HG02870 (cell line): Measurements from ENCODE around the gene CAMK2D.
"Not testable (repeated sequence)": the region's sequence is repeated elsewhere in the genome, so short reads cannot be mapped to it uniquely, and the experiment has no call there.

Source experiments
- ATAC-seq: cut with Tn5 transposase; IDR thresholded peaks from one replicate; pipeline ENCODE4 v1.9.1; 2021; ENCODE audit warnings: mild to moderate bottlenecking, moderate library complexity; ENCODE audit not compliant: unreplicated experiment

CAMK2D gene

DNA sequence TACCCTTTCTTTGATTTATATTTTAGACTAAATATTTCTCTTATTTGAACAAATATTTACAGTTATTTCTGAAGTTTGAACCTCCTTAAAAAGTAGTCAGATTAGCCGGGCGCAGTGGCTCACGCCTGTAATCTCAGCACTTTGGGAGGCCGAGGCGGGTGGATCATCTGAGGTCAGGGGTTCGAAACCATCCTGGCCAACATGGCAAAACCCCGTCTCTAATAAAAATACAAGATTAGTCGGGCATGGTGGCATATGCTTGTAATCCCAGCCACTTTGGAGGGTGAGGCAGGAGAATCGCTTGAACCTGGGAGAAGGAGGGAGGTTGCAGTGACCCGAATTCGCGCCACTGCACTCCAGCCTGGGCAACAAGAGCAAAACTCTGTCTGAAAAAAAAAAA, 2.4 kb upstream of the CAMK2D start:
- ATAC-seq, result not testable (repeated sequence)

DNA sequence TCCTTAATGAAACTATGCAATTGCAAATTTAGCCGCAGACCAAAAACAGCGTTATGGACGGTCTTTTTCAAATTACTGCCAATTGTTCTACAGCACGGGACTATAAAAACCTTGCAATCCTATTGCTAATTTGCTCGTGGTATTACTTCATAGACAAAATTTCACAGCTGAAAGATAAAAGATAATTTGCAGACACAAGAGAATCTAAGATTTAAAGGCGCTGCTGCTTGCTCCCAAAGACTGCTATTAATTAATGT, 1.4 kb upstream of the CAMK2D start:
- ATAC-seq, result no peak

DNA sequence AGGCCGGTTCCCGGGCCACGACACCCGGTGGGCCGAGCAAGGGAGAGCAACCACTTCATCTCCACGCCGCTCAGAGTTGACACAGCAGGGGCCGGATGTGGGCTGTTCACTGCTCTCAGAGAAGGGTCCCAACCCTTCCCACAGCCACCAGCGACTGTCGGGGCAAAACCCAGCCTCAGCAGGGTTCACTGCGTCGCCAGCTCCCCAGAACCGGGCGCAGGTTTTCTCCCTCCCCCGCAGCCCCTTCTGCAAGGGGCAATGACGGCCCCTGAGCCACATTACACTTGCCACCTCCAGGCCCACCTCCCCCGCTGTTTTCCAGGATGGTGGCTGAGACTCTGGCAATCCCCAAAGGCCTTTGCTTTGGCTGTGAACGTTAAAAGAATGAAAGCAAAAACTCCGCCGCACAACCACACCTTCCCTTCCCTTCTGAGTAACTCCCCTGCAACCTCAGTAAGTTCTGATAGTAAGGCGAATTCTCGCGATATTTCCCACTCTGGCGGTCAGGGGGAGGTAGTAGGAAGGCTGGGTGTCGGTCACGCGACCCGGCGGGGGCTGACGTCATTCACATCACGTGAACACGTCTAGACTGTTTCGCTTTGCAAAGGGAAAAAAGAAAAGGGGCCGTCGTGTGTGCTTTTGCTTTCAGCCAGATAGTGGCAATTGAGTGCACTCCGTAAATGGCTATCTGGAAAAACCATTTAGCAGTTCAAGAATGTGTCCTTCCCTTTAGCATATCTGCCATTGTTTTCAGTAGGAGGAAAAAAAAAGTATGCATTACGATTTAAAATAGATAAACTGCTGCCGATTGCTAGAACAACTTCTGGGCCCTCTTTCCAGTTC, 869 bp upstream of the CAMK2D start:
- ATAC-seq, result peak; percentile 65

DNA sequence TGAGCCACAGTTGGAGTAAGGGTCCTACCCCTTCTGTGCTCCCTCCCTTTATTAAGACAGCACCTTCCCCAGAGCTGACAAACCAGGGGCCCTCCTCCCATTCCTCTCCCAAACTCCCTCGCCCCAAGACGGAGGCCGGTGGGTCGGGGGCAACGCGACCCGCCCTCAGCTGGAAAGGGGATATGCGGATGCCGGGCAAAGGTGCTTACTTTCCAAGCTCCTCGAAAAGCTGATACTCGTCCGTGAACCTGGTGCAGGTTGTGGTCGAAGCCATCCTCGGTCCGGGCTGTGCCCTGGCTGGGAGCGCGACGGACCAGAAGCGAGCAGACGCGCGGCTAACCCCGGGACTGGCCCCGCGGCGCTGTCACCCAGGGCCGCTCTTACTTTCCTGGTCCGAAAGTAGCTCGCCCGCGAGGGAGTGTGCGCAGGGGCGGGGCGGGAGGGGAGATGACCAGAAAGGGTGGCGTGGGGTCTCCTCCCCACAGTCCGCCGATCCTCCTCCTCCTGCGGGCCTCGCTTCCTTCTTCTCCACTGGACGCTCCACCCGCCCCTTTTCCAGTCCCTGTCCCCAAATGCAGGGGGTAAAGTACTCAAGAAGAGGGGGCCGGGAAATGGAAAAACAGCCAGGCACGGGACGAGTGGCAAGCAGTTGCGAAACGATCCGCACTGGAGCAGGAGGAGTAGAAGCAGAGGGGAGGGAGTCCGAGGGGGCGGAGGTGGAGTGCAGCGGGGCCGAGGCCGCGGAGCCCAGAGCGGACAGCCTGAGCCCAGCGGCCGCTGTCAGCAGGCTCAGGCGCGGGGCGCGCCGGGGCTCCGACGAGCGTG, 531 bp downstream of the CAMK2D start:
- peak; percentile 24 for ATAC-seq

DNA sequence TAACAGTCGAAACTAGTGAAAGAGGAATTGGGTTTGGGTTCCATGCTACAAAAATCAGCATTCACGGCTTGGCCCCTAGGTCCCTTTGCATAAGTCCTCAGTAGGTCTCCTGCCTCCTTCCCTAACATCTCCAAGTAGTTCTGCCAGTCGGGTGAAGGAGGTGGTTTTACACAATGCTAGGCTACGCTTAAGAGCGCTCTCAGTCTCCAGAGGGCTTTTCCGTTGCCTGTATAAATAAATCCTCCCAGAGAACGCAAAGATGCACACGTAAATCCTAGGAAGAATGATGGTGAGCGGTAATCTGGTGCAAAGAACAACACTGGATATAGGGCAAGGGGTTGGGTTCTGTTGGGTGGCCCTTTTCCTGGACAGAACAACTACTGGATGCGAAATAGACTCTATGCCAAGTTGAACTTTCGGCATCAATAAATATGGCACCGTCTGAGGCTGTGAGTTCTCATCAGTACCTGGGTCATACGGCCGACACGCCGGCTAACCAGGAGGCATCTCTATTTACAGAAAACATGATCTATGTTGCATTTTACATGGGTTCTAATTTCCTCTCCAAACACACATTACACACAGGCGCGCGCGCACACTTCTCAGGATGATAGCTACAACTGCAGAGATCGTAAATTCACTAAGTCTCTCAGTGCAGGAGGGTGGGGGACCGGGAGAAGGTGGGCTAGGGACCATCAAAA, 1.3 kb downstream of the CAMK2D start:
- ATAC-seq, result no peak

DNA sequence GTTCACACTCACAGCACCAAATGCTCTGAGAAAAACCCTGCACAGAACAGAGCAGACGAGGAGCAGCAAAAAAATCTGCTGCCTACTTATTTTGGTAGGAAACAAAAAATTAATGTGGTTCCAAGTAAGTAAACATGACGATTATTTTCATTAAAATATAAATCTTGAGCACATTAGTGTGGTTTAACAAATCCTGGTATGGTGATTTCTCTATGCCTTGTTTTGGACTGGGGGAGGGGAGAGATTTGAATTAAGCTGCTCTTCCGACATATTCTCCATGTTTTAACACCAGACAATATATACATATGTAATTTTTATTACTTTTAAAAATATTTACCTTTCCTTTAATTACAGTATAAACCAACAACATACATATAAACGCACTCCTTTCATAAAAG, 1.8 kb downstream of the CAMK2D start:
- no peak for ATAC-seq

DNA sequence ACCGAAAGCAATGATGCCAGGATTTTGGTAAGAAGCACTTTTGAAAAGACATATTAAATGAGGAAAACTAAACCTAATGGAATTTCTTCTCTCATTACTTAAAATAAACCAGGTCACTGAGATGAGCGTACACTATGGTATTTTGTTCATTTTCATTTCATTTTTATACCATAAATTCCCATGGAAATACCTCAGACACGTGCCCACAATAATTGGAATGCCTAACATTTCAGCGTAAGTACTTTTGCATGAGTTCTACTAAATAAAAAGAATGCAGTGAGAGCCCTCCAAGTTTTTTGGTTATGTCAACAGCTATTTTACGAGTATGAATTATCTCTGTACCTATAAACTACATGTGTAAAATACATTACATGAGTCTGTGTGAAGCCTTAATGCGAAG, 3.2 kb downstream of the CAMK2D start:
- no peak for ATAC-seq

DNA sequence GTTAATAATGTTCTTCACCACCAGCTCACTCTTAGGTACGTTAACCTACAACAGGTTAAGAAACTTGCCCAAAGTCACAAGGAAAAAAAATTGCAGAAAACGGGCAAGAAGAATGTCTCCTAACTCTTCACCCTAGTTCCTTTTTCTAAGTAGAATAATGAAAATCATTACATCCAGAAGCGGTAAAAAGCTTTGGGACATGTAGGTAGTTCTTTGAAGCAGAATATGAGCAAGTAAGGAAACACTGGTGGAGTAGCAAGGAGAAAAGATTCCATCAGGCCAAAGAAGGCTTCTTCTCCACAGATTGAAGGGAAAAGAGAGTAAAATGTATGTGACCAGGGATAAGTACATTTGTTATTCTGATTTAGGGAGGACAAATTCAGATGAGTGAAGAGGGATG, 4.1 kb downstream of the CAMK2D start:
- ATAC-seq, result no peak

DNA sequence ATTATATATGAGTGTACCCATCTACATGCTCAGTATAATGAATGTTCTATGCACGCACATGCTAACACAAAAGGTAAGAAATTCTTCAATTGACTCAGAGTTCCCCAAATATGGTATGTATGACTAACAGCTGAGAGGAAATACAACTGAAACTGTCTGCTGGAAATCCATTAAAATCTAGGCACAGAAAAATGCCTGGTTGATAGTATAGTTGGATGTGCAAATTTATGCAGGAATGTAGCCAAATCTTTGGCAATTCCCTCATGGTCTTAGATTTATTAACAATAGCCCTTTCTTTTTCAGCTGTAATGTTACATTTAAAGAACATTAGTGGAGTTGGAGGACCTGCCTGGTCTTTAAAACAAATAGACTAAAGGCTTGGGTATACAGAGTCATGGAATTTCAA, 5.5 kb downstream of the CAMK2D start:
- ATAC-seq, result peak; percentile 92

DNA sequence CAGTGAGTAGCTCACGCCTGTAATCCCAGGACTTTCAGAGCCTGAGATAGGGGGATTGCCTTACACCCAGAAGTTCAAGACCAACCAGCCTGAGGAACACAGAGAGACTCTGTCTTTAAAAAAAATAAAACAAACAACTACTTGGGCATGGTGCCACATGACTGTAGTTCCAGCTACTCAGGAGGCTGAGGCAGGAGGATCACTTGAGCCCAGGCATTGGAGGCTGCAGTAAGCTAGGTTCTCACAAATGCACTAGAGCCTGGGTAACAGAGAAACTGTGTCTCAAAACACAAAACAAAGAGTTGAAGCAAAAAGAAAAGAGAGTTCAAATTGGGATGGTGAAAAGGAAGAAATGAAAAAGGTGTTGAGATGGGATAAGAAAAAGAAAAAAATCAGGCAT, 10.8 kb downstream of the CAMK2D start:
- ATAC-seq, result no peak

DNA sequence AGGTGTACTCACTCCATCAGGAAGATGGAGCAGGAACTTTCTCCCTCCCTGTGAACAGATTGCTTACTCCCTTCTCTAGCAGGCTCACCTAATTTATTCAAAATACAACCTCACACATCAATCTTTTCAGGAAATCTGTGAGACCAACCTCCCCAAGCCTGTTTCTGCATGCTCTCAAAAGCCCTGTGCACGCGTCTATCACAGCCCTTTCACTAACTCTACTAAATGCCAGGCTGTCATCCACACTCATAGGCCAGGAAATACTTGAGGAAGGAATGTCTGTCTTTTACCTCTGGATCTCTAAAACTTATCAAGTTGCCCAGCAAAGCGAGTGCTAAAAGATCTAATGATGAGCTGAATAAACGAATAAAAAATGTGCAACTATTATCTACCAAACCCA, 11.2 kb downstream of the CAMK2D start:
- no peak for ATAC-seq

DNA sequence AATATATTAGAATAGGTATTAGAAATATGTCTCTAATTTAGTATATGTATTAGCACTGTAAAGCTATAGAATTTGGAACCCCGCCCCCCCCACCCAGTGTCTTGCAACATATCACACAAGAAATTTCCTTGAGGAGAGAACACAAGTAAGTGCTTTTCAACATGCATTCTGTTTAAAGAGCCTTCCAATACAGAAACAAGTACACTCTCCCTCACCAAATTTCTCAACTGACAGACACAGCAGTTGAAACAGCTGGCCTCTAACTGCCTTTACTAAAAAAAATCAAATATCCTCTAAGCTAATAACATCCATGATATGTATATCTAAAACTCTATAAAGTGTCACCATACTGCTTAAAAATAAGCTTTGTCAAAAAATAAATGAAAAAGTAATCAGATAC, 12.4 kb downstream of the CAMK2D start:
- no peak for ATAC-seq

DNA sequence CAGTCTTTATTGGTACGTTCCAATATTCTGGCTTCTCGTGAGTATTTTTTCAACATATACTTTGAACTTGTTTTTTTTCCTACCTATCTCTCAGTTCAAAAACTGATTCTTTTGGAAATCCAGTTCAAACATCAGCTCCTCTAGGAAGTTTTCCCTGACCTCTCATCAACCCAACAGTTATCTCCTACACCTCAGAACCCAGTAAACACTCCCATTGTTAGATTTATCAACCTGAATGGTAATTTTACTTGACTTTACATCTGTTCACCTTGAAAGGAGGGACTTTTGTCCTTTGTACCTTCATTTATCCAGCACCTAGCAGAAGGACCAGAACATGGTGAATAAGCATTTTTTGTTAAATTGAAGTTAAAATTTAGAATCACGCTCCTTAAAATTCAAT, 13.6 kb downstream of the CAMK2D start:
- ATAC-seq, result no peak

DNA sequence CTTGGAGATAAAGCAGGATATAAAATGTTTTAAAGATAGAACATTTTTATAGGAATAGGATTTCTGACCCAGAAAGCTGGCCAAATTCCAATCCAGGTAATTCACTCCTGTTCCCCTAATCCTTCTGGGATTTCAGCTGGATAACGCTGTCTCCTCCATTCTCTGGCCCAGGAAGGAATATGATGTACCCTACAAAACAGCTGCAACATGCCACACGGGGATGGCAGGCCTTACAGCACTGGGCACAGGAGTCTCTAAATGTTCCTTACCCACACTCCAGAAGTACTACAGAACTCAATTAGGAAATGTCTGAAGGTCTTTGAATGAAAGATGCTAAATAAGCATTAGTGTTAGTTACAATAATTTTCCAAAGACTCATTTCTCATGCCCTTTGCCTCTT, 15.8 kb downstream of the CAMK2D start:
- ATAC-seq, result no peak

DNA sequence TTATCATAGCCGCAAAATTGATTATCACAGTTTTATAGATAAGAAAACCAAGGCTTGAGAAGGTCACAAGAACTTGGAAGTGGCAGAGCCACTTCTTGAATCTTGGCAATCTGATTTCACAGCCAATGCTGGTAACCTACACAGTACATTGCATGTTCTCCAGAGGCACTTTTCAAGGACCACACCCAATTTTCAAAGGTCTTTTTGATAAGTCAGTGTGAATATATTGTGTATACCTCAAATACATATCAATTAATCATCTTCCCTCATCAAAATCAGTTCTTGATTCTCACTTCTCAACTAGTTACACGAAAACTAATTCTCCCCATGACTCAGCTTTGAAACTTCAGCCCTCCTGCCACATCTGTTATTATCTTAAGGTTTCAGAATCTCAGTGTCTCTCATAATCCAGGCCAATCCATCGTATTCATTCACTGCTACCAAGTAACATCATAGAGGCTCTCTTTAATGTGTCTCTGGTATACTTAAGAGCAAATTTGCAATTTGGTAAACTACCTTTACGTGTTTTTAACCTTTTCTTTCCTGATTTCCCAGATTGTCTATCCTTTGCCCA, 16.8 kb downstream of the CAMK2D start:
- ATAC-seq, result no peak

DNA sequence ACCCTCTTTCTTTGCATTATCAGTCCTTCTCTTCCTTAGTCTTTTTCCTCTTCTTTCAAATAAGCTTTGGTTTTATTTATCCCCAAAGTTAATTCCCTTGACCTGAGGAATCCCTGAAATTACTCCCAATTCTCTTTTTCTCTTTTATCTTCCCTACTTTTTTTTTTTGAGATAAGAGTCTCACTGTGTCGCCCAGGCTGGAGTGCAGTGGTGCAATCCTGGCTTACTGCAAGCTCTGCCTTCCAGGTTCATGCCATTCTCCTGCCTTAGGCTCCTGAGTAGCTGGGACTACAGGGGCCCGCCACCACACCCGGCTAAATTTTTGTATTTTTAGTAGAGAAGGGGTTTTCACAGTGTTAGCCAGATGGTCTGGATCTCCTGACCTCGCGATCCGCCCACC, 17.8 kb downstream of the CAMK2D start:
- no peak for ATAC-seq

DNA sequence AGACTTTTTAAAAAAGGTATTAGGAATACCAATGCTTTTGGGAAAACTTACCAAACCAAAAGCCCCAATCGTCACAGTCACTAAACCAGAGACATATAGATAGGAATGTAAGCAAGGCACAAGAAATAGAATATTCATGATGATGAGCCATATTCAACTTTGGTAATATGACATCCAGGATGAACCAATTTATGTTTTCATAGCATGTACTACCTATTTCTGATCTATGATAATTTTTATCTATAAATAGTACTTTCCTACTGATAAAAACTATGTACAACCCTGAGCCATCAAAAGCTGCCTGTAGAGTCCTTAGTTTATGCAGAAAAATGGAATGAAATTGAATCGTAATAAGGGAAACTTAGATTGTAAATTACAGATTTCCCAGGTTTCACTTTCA, 18.9 kb downstream of the CAMK2D start:
- no peak for ATAC-seq

DNA sequence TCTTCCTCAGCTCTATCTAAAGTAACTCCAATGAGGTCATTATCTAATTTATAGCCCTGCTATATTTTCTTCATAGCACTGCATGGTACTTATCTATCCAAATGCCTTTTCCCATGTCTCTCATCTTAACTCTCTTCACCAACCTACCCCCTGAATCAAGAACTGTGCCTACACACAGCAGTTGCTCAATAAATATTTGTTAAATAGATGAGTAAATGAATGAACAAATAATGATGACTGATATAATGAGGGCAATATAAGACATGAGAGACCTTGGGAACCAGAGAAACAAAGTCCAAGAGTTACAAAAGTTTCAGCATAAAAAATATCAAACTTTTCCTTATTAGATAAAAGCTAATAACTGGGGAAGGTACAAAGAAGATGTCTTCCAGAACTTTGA, 19.6 kb downstream of the CAMK2D start:
- ATAC-seq, result no peak

DNA sequence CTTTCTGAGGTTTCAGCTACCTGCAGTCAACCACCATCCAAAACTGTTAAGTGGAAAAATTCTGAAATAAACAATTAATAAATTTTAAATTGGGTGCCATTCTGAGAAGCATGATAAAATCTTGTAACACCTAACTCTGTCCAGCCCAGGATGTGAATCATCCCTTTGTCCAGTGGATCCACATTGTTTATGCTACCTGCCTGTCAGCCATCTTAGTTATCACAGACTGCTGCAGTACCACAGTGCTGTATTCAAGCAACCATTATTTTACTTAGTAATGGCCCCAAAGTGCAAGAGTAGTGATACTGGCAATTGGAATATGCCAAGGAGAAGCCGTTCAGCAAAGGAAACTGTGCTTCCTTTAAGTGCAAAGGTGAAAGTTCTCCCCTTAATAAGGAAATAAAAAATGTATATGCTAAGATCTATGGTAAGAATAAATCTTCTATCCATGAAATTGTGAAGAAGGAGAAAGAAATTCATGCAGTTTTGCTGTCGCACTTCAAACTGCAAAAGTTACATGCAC, 20.6 kb downstream of the CAMK2D start:
- ATAC-seq, result no peak

DNA sequence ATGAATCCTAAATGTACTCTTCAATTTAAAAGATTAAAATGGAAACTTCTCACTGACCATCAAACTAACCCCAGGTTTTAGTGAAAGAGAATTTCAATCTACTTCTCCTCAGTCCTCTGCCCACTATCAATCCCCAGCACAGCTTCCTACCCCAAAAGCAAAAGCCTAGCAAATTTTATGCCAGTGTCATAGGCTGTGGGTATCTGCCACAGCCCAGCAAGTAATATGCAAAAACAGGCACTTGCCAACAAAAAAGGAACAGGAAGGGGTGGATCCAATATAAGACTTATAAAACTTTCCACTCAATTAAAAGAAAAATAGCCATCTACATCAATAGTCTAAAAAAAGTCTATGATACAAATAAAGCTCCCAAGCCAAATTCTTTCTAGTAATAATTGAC, 22.3 kb downstream of the CAMK2D start:
- no peak for ATAC-seq

DNA sequence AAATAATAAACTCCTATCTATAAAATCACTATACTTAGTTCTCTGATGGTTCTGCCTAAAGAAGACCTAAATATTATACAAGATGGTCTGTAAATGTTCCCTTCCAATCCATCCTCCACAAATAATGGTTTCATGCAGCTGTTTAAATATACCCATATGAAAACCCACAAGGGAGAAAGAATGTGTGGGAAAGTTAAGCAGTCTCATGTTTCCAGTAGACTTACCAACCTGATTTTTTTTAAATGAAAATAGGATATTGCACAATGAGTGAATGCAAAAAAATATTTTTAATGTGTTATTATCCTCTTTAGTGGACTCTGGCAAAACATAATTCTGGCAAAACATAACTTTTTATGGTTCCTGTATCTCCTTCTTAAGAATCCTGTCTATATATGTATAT, 23.3 kb downstream of the CAMK2D start:
- ATAC-seq, result no peak
